Mononuclear cell (primary cell): ENCODE data around the gene HHATL. TPM values are rescaled to one million over a fixed set of nuclear protein-coding genes. Genes with fewer than 3 reads are reported as not detected.

ENCODE experiments used
- H3K27me3 ChIP-seq: 2 replicates; pipeline ENCODE4 v1.6.0; 2011; ENCODE audit warnings: low read length, control low read depth; ENCODE audit not compliant: insufficient read depth
- H3K4me1 ChIP-seq: 2 replicates; pipeline ENCODE4 v1.5.1; 2011; ENCODE audit warnings: mild to moderate bottlenecking, low read length, control low read depth; ENCODE audit not compliant: insufficient read depth
- H3K4me3 ChIP-seq: 2 replicates; pipeline ENCODE4 v1.5.1; 2011; ENCODE audit warnings: mild to moderate bottlenecking, low read length, moderate library complexity
- H3K9me3 ChIP-seq: 2 replicates; pipeline ENCODE4 v1.5.1; 2011; ENCODE audit warnings: low read depth, mild to moderate bottlenecking, control low read depth, low read length
- total RNA-seq: library from RNA; depleted of rRNA; stranded (reverse); fragments of >200 nt; gene quantifications from one replicate; pipeline ENCODE4 v1.2.3, GENCODE V29; 2012

Gene HHATL
- total RNA-seq, 1 donor, result not detected

- Histone ChIP-seq H3K4me1 (no peaks in the 10 kb centered on the region), H3K4me3 (no peak overlapping the region), H3K27me3 (no peaks in the 10 kb centered on the region), H3K9me3 (no peaks in the 10 kb centered on the region)
Observed at GRCh38 chr3:42675909-42676308, 26.7 kb downstream of the HHATL start.

- H3K9me3 ChIP-seq, result no peaks in the 10 kb centered on the region
Observed at GRCh38 chr3:42674146-42674545, 28.5 kb downstream of the HHATL start.

GRCh38 chr3:42673082-42673481 is 29.5 kb downstream of the HHATL start:
- Histone ChIP-seq H3K9me3 (no peaks in the 10 kb centered on the region), H3K4me3 (no peak overlapping the region), H3K27me3 (no peaks in the 10 kb centered on the region), H3K4me1 (no peaks in the 10 kb centered on the region)

More at GRCh38 chr3:42674146-42674545, 28.5 kb downstream of the HHATL start:
- Histone ChIP-seq H3K4me3 (no peak overlapping the region), H3K4me1 (no peaks in the 10 kb centered on the region), H3K27me3 (no peaks in the 10 kb centered on the region)

- H3K9me3 ChIP-seq, result no peaks in the 10 kb centered on the region
- no peaks in the 10 kb centered on the region for H3K4me1 ChIP-seq
- H3K27me3 ChIP-seq, result no peaks in the 10 kb centered on the region
- no peak overlapping the region for H3K4me3 ChIP-seq
Observed at GRCh38 chr3:42672515-42672914, 30.1 kb downstream of the HHATL start.

- no peaks in the 10 kb centered on the region for H3K4me1 ChIP-seq
- no peaks in the 10 kb centered on the region for H3K27me3 ChIP-seq
- H3K9me3 ChIP-seq, result no peaks in the 10 kb centered on the region
- no peak overlapping the region for H3K4me3 ChIP-seq
Observed at GRCh38 chr3:42670670-42671069, 31.9 kb downstream of the HHATL start.

GRCh38 chr3:42670051-42670576 is 32.5 kb downstream of the HHATL start:
- H3K4me3 ChIP-seq, result no peak overlapping the region
- no peaks in the 10 kb centered on the region for H3K9me3 ChIP-seq
- H3K4me1 ChIP-seq, result no peaks in the 10 kb centered on the region
- H3K27me3 ChIP-seq, result no peaks in the 10 kb centered on the region

GRCh38 chr3:42668793-42669217 is 33.8 kb downstream of the HHATL start:
- no peaks in the 10 kb centered on the region for H3K4me1 ChIP-seq
- H3K27me3 ChIP-seq, result no peaks in the 10 kb centered on the region
- H3K4me3 ChIP-seq, result no peak overlapping the region
- H3K9me3 ChIP-seq, result no peaks in the 10 kb centered on the region

- no peaks in the 10 kb centered on the region for H3K4me1 ChIP-seq
- H3K27me3 ChIP-seq, result no peaks in the 10 kb centered on the region
- H3K9me3 ChIP-seq, result no peaks in the 10 kb centered on the region
- H3K4me3 ChIP-seq, result no peak overlapping the region
Observed at GRCh38 chr3:42668413-42668760, 34.2 kb downstream of the HHATL start.

GRCh38 chr3:42667523-42668412 is 34.8 kb downstream of the HHATL start:
- Histone ChIP-seq H3K27me3 (no peaks in the 10 kb centered on the region), H3K4me1 (no peaks in the 10 kb centered on the region), H3K4me3 (no peak overlapping the region), H3K9me3 (no peaks in the 10 kb centered on the region)

- no peaks in the 10 kb centered on the region for H3K9me3 ChIP-seq
- H3K4me3 ChIP-seq, result no peak overlapping the region
- H3K27me3 ChIP-seq, result no peaks in the 10 kb centered on the region
- no peaks in the 10 kb centered on the region for H3K4me1 ChIP-seq
Observed at GRCh38 chr3:42667096-42667522, 35.5 kb downstream of the HHATL start.

- H3K4me3 ChIP-seq, result no peak overlapping the region
Observed at GRCh38 chr3:42666577-42666998, 36.0 kb downstream of the HHATL start.

GRCh38 chr3:42666022-42666421 is 36.6 kb downstream of the HHATL start:
- no peaks in the 10 kb centered on the region for H3K4me1 ChIP-seq
- no peak overlapping the region for H3K4me3 ChIP-seq
- no peaks in the 10 kb centered on the region for H3K9me3 ChIP-seq
- no peaks in the 10 kb centered on the region for H3K27me3 ChIP-seq

More at GRCh38 chr3:42666577-42666998, 36.0 kb downstream of the HHATL start:
- H3K4me1 ChIP-seq, result no peaks in the 10 kb centered on the region
- H3K9me3 ChIP-seq, result no peaks in the 10 kb centered on the region
- H3K27me3 ChIP-seq, result no peaks in the 10 kb centered on the region

GRCh38 chr3:42665050-42665878 is 37.3 kb downstream of the HHATL start:
- H3K27me3 ChIP-seq, result no peaks in the 10 kb centered on the region
- no peaks in the 10 kb centered on the region for H3K9me3 ChIP-seq
- no peak overlapping the region for H3K4me3 ChIP-seq
- H3K4me1 ChIP-seq, result no peaks in the 10 kb centered on the region

GRCh38 chr3:42664438-42664803 is 38.2 kb downstream of the HHATL start:
- Histone ChIP-seq H3K4me3 (no peak overlapping the region), H3K4me1 (no peaks in the 10 kb centered on the region), H3K9me3 (no peaks in the 10 kb centered on the region), H3K27me3 (no peaks in the 10 kb centered on the region)
